Measurements from ENCODE around the gene TMEM101.

The TMEM101 gene

GRCh38 chr17:43994272-43995149 is 20.3 kb downstream of the TMEM101 start:
- peak; percentile 82 for DNase-seq (ENCODE audit: low spot score)
- in situ Hi-C loops (cut with MboI; ENCODE audit: low sequenced_read_pairs, unreplicated experiment): loop anchor here (10.0 kb wide), 2 partner anchors 50 to 110 kb away; partner anchors contain the start of gene PPY
- TF ChIP-seq CTCF (IDR thresholded peaks at IDR 0.05; ENCODE audit: borderline replicate concordance, control extremely low read depth, extremely low read depth, insufficient read depth, missing control alignments): peak; percentile 72

- TF ChIP-seq CTCF (IDR thresholded peaks at IDR 0.05; ENCODE audit: borderline replicate concordance, control extremely low read depth, extremely low read depth, insufficient read depth, missing control alignments): no peak
- in situ Hi-C loops (cut with MboI; ENCODE audit: low sequenced_read_pairs, unreplicated experiment): loop anchor here (10.0 kb wide), 2 partner anchors 48 to 108 kb away; partner anchors contain the start of gene PPY
- DNase-seq (ENCODE audit: low spot score): no peak
These were observed 22.1 kb downstream of the TMEM101 start for GRCh38 chr17:43992641-43993040.

GRCh38 chr17:43988301-43988700 is 26.5 kb downstream of the TMEM101 start:
- in situ Hi-C loops (cut with MboI; ENCODE audit: low sequenced_read_pairs, unreplicated experiment): no loop called here
- TF ChIP-seq CTCF (IDR thresholded peaks at IDR 0.05; ENCODE audit: borderline replicate concordance, control extremely low read depth, extremely low read depth, insufficient read depth, missing control alignments): no peak
- no peak for DNase-seq (ENCODE audit: low spot score)

- DNase-seq (ENCODE audit: low spot score): no peak
- no peak for TF ChIP-seq CTCF (IDR thresholded peaks at IDR 0.05; ENCODE audit: borderline replicate concordance, control extremely low read depth, extremely low read depth, insufficient read depth, missing control alignments)
- in situ Hi-C loops (cut with MboI; ENCODE audit: low sequenced_read_pairs, unreplicated experiment): no loop called here
These were observed 27.4 kb downstream of the TMEM101 start for GRCh38 chr17:43987131-43988021.

- TF ChIP-seq CTCF (IDR thresholded peaks at IDR 0.05; ENCODE audit: borderline replicate concordance, control extremely low read depth, extremely low read depth, insufficient read depth, missing control alignments): no peak
- no peak for DNase-seq (ENCODE audit: low spot score)
- in situ Hi-C loops (cut with MboI; ENCODE audit: low sequenced_read_pairs, unreplicated experiment): no loop called here
These were observed 28.4 kb downstream of the TMEM101 start for GRCh38 chr17:43986225-43986981.

- no peak for DNase-seq (ENCODE audit: low spot score)
- TF ChIP-seq CTCF (IDR thresholded peaks at IDR 0.05; ENCODE audit: borderline replicate concordance, control extremely low read depth, extremely low read depth, insufficient read depth, missing control alignments): no peak
- in situ Hi-C loops (cut with MboI; ENCODE audit: low sequenced_read_pairs, unreplicated experiment): no loop called here
These were observed 30.2 kb downstream of the TMEM101 start for GRCh38 chr17:43984521-43984920.

Data from GM13976 (cell line).